Suprapubic skin (tissue), 4 donors: Measurements from ENCODE around the gene BICC1. TPM values are rescaled to one million over a fixed set of nuclear protein-coding genes. Genes with fewer than 3 reads are reported as not detected.

Experiments used
- DNase-seq, 2 donors: peaks; one replicate each; pipeline ENCODE4 v3.0.0-alpha.2; 2019; ENCODE audit warnings: low spot score in 2 of 2
- H3K27ac ChIP-seq: fragments of 200-600 bp; sonication (generic); one replicate; pipeline ENCODE4 v1.5.1; 2019
- H3K27me3 ChIP-seq: fragments of 200-600 bp; sonication (generic); one replicate; pipeline ENCODE4 v1.5.1; 2019
- H3K36me3 ChIP-seq: fragments of 200-600 bp; sonication (generic); one replicate; pipeline ENCODE4 v1.5.1; 2019
- H3K4me1 ChIP-seq: fragments of 200-600 bp; sonication (generic); one replicate; pipeline ENCODE4 v1.5.1; 2019
- H3K4me3 ChIP-seq: fragments of 200-600 bp; sonication (generic); one replicate; pipeline ENCODE4 v1.5.1; 2019; ENCODE audit warnings: mild to moderate bottlenecking
- H3K9me3 ChIP-seq: fragments of 200-600 bp; sonication (generic); one replicate; pipeline ENCODE4 v1.5.1; 2019
- EP300 ChIP-seq: sonication (generic); formaldehyde crosslinking; IDR thresholded peaks from one replicate; pipeline ENCODE4 v1.6.1; 2017; ENCODE audit warnings: antibody characterized with exemption
- POLR2A ChIP-seq, 2 donors: fragments of 450-650 bp; IDR thresholded peaks; one replicate each; pipeline ENCODE4 v1.6.1; 2017; ENCODE audit warnings: antibody characterized with exemption in 2 of 2, mild to moderate bottlenecking in 2 of 2, moderate library complexity in 2 of 2
- POLR2AphosphoS5 ChIP-seq, 3 donors: sonication (generic); formaldehyde crosslinking; IDR thresholded peaks; one replicate each; pipeline ENCODE4 v1.6.1; 2017; ENCODE audit warnings: antibody characterized with exemption in 3 of 3
- WGBS: methylation state at CpG from one replicate; pipeline ENCODE4 v1.1.5; 2018; 5-methylcytosine and 5-hydroxymethylcytosine counted together
- total RNA-seq, 4 donors: library from RNA; depleted of rRNA; stranded (reverse); fragments of >200 nt; gene quantifications; one replicate each; pipeline ENCODE4 v1.1.0, GENCODE V29; 2016
- TF ChIP-seq, protein P1 (sequence below), 2 donors: fragments of 200-600 bp in 1 of 2; fragments of 450-650 bp in 1 of 2; sonication (generic) in 1 of 2; IDR thresholded peaks; one replicate each; pipeline ENCODE4 v1.5.1; 2016 to 2019; ENCODE audit warnings: antibody characterized with exemption in 2 of 2, mild to moderate bottlenecking in 1 of 2, moderate library complexity in 1 of 2

BICC1 gene
- total RNA-seq, 4 donors from 2014 or later, result 2.4 to 6.9 (median 3.5) TPM

- TF ChIP-seq, protein P1, sequence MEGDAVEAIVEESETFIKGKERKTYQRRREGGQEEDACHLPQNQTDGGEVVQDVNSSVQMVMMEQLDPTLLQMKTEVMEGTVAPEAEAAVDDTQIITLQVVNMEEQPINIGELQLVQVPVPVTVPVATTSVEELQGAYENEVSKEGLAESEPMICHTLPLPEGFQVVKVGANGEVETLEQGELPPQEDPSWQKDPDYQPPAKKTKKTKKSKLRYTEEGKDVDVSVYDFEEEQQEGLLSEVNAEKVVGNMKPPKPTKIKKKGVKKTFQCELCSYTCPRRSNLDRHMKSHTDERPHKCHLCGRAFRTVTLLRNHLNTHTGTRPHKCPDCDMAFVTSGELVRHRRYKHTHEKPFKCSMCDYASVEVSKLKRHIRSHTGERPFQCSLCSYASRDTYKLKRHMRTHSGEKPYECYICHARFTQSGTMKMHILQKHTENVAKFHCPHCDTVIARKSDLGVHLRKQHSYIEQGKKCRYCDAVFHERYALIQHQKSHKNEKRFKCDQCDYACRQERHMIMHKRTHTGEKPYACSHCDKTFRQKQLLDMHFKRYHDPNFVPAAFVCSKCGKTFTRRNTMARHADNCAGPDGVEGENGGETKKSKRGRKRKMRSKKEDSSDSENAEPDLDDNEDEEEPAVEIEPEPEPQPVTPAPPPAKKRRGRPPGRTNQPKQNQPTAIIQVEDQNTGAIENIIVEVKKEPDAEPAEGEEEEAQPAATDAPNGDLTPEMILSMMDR (IDR thresholded peaks at IDR 0.05), result no peak
- no peak for TF ChIP-seq POLR2A (IDR thresholded peaks at IDR 0.05)
- TF ChIP-seq POLR2AphosphoS5 (IDR thresholded peaks at IDR 0.05), result no peak
- TF ChIP-seq EP300, result no peak
- 82% methylated on average over 14 of the region's 14 CpGs for WGBS
- H3K4me3 ChIP-seq, result no peak overlapping the region
Measured at GRCh38 chr10:58615237-58615935, 102.7 kb downstream of the BICC1 start.

DNA sequence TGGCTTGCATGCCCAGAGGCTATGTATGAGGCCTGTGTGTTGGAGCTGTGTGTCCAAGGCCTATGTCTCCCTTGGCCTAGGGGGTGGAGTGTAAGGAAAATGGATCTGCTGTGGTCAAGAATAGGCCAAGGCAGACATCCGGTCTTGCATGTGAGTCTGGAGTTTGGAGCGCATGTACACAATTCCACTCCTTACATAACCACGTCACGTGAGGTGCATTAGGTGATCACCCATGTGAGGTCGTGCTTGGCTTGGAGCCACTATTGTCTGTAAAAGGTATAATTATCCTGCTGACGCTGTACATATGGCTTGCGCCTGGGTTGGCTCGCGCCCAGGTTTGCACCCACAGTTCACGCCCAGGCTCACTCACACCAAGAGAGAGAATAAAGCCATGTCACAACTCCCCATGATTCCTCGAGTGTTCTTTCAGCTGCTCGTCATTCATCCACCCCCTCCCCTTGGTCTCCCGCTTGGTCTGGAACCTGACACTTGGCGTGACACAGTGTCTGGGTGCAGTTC, 105.5 kb downstream of the BICC1 start:
- no peak for DNase-seq
- Histone ChIP-seq H3K27me3 (no peaks in the 10 kb centered on the region), H3K36me3 (no peaks in the 10 kb centered on the region), H3K9me3 (no peaks in the 10 kb centered on the region), H3K27ac (no peak overlapping the region), H3K4me3 (no peak overlapping the region), H3K4me1 (no peaks in the 10 kb centered on the region)
- no peak for TF ChIP-seq POLR2A (IDR thresholded peaks at IDR 0.05)
- TF ChIP-seq, protein P1 (IDR thresholded peaks at IDR 0.05), result no peak
- WGBS, result 77% methylated on average over 14 of the region's 14 CpGs

More at GRCh38 chr10:58615237-58615935, 102.7 kb downstream of the BICC1 start:
- no peaks in the 10 kb centered on the region for H3K27me3 ChIP-seq
- no peaks in the 10 kb centered on the region for H3K4me1 ChIP-seq
- H3K36me3 ChIP-seq, result no peaks in the 10 kb centered on the region
- no peak for DNase-seq
- H3K27ac ChIP-seq, result no peak overlapping the region
- no peaks in the 10 kb centered on the region for H3K9me3 ChIP-seq

DNA sequence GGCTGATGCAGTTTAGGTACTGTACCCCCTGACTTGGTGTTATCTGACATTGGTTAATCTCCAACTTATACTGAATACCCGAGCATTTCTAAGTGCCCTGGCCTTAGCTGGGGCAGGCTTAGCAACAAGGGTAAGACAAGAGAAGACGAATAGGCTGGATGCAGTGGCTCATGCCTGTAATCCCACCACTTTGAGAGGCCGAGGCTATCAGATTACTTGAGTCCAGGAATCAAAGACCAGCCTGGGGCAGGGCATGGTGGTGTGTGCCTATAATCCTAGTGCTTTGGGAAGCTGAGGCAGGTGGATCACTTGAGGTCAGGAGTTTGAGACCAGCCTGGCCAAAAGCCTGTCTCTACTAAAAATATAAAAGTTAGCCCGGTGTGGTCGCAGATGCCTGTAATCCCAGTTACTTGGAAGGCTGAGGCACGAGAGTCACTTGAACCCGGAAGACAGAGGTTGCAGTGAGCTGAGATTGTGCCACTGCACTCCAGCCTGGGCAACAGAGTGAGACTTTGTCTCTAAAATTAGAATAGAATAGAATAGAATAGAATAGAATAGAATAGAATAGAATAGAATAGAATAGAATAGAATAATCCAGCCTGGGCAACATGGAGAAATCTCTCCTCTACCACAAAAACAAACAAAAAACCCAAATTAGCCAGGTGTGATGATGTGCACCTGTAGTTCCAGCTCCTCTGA, 108.9 kb downstream of the BICC1 start:
- WGBS, result 94% methylated on average over 7 of the region's 7 CpGs
- Histone ChIP-seq H3K9me3 (no peaks in the 10 kb centered on the region), H3K4me1 (no peaks in the 10 kb centered on the region), H3K36me3 (no peaks in the 10 kb centered on the region), H3K27ac (no peak overlapping the region), H3K4me3 (no peak overlapping the region), H3K27me3 (no peaks in the 10 kb centered on the region)
- no peak for DNase-seq
- TF ChIP-seq POLR2AphosphoS5 (IDR thresholded peaks at IDR 0.05), result no peak
- TF ChIP-seq, protein P1 (IDR thresholded peaks at IDR 0.05), result no peak

DNA sequence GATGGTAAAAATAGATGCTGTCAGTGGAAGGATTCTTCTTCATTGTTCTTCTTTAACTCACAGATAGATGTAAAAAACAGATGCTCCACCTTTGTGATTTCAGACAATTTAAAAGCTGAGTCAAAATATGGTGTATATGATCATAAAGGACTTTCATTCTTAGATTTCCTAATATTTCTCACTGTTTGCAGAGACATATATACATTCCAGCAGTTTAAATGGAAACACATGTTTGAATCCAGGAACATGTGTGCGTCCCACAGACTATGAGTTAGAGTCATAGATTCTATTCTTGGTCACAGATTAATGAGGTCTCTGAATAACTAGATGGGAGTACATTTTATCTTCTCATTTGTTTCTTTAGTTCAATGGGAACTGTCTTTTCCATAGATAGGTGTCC, 109.6 kb downstream of the BICC1 start:
- H3K27ac ChIP-seq, result no peak overlapping the region
- no peaks in the 10 kb centered on the region for H3K9me3 ChIP-seq
- no peaks in the 10 kb centered on the region for H3K27me3 ChIP-seq
- DNase-seq, result no peak
- TF ChIP-seq POLR2AphosphoS5 (IDR thresholded peaks at IDR 0.05) (no peak), EP300 (no peak), POLR2A (IDR thresholded peaks at IDR 0.05) (no peak)
- TF ChIP-seq, protein P1 (IDR thresholded peaks at IDR 0.05), result no peak
- no peaks in the 10 kb centered on the region for H3K4me1 ChIP-seq
- H3K4me3 ChIP-seq, result no peak overlapping the region
- WGBS, result 68% methylated on average over 1 of the region's 1 CpG
- H3K36me3 ChIP-seq, result no peaks in the 10 kb centered on the region

DNA sequence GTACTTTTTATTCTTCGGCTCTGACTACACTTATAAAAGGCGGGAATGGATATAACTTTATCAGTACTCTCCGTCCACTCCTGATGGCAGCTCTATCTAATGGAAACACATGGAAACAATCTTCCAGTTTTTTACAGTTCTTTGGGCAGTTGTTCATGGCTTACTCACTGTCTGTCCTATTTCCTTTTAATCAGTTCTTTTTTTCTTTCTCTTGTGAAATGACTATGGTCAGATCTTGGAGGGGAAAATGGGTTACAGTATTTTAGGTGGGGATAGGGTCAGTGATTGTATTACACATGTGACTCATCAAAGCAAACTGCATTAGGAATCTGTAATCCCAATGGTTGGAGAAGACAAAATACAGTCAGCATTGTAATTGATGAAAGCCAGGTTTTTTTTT, 112.4 kb downstream of the BICC1 start:
- 65% methylated on average over 3 of the region's 3 CpGs for WGBS
- no peak for TF ChIP-seq POLR2AphosphoS5 (IDR thresholded peaks at IDR 0.05)
- TF ChIP-seq, protein P1 (IDR thresholded peaks at IDR 0.05), result no peak
- no peak for TF ChIP-seq POLR2A (IDR thresholded peaks at IDR 0.05)
- no peak for TF ChIP-seq EP300
- no peak for DNase-seq

More for the DNA sequence above, 112.4 kb downstream of the BICC1 start:
- H3K36me3 ChIP-seq, result no peaks in the 10 kb centered on the region
- H3K27ac ChIP-seq, result no peak overlapping the region
- H3K4me1 ChIP-seq, result no peaks in the 10 kb centered on the region
- H3K4me3 ChIP-seq, result no peak overlapping the region
- no peaks in the 10 kb centered on the region for H3K9me3 ChIP-seq
- H3K27me3 ChIP-seq, result no peaks in the 10 kb centered on the region
